ENCODE data around the gene ZFPM1. TPM values are rescaled to one million over a fixed set of nuclear protein-coding genes. Genes with fewer than 3 reads are reported as not detected.

Gene ZFPM1
- total and polyA plus RNA-seq, 4 donors: 0.19 to 12.8 (median 5.3) TPM

DNA sequence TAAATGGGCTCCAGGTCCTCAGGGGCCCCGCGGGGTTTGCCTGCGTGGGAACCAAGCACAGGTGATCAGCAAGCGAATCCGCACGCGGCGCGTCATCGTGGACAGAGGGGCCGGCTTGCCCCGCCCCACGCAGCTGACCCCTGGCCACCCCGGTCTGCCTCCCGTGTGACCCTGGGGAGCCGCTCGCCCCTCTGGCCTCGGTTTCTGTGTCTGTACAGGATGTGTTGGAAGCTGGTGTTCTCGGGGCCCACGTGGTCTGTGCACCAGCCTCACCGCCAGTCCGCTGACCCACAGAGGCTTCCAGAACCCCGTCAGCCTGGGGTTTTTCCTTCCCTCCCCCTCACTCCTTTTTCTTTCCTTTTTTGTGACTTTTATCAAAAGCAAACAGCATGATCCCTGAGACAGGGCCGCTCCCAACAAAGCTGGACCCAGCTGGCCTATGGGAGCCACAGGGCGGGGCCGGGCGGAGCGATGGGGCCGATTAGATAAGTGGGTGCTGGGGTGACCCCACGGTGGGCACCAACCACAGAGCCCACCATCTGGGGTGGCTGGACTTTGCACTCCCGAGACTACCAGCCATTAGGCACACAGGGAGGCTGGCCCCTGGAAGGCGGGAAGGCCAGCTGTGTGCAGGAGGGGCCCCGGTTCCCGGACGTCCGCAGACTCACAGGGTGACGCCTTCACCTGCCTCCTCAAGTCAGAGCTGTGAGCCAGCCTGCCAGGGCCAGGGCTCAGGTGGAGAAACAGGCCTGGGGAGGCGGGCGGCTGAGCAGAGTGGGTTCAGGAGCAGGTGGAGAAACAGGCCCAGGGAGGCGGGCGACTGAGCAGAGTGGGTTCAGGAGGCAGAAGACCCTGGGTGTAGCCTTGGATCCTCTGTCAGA, 56.0 kb downstream of the ZFPM1 start:
- H3K4me3 ChIP-seq (ENCODE audit: low read depth in 1 of 3, low read length in 3 of 3): no peak overlapping the region
- H3K36me3 ChIP-seq (ENCODE audit: control insufficient read depth in 4 of 4, insufficient read depth in 3 of 4, low read depth in 1 of 4, low read length in 3 of 4): peaks cover 0 to 6% (median under 1%) of the 10 kb centered on the region in 4 donors
- no peak overlapping the region for H3K27ac ChIP-seq (ENCODE audit: low read depth in 1 of 2, low read length in 2 of 2)
- no peak for DNase-seq (ENCODE audit: low spot score)
- 81% methylated on average over 41 of the region's 41 CpGs for WGBS
- no peak overlapping the region for H3K9ac ChIP-seq (ENCODE audit: low read depth in 1 of 2, low read length in 2 of 2)
- H3K4me1 ChIP-seq (ENCODE audit: control insufficient read depth in 4 of 4, insufficient read depth in 4 of 4, low read length in 3 of 4): peaks cover 5 to 15% (median 13%) of the 10 kb centered on the region in 4 donors
- TF ChIP-seq FOXA2 (IDR thresholded peaks at IDR 0.05) (no peak), NR2F2 (IDR thresholded peaks at IDR 0.05) (peak; percentile 19), RXRA (IDR thresholded peaks at IDR 0.05) (peak; percentile 56 to 64)
- no peaks in the 10 kb centered on the region for H3K9me3 ChIP-seq (ENCODE audit: control insufficient read depth in 4 of 4, low read length in 3 of 4)
- H3K27me3 ChIP-seq (ENCODE audit: control insufficient read depth in 4 of 4, insufficient read depth in 4 of 4, low read length in 3 of 4): no peaks in the 10 kb centered on the region

DNA sequence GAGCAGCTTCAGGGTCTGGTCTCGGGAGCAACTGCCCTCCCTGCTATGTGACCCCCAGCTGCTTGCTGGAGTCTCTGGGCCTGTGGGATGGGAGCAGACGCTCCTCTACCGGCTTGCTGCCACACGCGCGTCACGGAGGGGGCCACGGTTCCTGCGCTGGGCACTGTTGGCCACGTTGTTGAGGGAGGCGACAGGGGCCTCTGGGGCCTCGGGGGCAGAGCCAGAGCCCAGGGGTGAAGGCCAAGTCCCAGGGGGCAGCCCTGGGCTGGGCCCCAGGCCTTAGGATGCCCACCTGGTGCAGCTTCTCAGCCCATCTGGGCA, 56.6 kb downstream of the ZFPM1 start:
- peaks cover under 1 to 9% (median 7%) of the 10 kb centered on the region in 4 donors for H3K4me1 ChIP-seq (ENCODE audit: control insufficient read depth in 4 of 4, insufficient read depth in 4 of 4, low read length in 3 of 4)
- no peak overlapping the region for H3K27ac ChIP-seq (ENCODE audit: low read depth in 1 of 2, low read length in 2 of 2)
- WGBS: 89% methylated on average over 12 of the region's 12 CpGs
- no peak overlapping the region for H3K9ac ChIP-seq (ENCODE audit: low read depth in 1 of 2, low read length in 2 of 2)
- no peaks in the 10 kb centered on the region for H3K27me3 ChIP-seq (ENCODE audit: control insufficient read depth in 4 of 4, insufficient read depth in 4 of 4, low read length in 3 of 4)
- DNase-seq (ENCODE audit: low spot score): no peak
- H3K4me3 ChIP-seq (ENCODE audit: low read depth in 1 of 3, low read length in 3 of 3): no peak overlapping the region
- no peaks in the 10 kb centered on the region for H3K9me3 ChIP-seq (ENCODE audit: control insufficient read depth in 4 of 4, low read length in 3 of 4)
- peaks cover 0 to 6% (median under 1%) of the 10 kb centered on the region in 4 donors for H3K36me3 ChIP-seq (ENCODE audit: control insufficient read depth in 4 of 4, insufficient read depth in 3 of 4, low read depth in 1 of 4, low read length in 3 of 4)
- TF ChIP-seq, protein P1, sequence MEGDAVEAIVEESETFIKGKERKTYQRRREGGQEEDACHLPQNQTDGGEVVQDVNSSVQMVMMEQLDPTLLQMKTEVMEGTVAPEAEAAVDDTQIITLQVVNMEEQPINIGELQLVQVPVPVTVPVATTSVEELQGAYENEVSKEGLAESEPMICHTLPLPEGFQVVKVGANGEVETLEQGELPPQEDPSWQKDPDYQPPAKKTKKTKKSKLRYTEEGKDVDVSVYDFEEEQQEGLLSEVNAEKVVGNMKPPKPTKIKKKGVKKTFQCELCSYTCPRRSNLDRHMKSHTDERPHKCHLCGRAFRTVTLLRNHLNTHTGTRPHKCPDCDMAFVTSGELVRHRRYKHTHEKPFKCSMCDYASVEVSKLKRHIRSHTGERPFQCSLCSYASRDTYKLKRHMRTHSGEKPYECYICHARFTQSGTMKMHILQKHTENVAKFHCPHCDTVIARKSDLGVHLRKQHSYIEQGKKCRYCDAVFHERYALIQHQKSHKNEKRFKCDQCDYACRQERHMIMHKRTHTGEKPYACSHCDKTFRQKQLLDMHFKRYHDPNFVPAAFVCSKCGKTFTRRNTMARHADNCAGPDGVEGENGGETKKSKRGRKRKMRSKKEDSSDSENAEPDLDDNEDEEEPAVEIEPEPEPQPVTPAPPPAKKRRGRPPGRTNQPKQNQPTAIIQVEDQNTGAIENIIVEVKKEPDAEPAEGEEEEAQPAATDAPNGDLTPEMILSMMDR (IDR thresholded peaks at IDR 0.05; ENCODE audit: low read depth, low read length, missing input control): no peak
- TF ChIP-seq SP1 (IDR thresholded peaks at IDR 0.05) (no peak), NR2F2 (IDR thresholded peaks at IDR 0.05) (no peak), HNF4A (conservative IDR thresholded peaks at IDR 0.05) (no peak), EGR1 (IDR thresholded peaks at IDR 0.05; ENCODE audit: low read depth in 2 of 2) (no peak), HNF4G (IDR thresholded peaks at IDR 0.05) (no peak), JUND (IDR thresholded peaks at IDR 0.05) (no peak), FOXA1 (IDR thresholded peaks at IDR 0.05) (no peak), RXRA (IDR thresholded peaks at IDR 0.05) (no peak), GABPA (IDR thresholded peaks at IDR 0.05 in 1 of 2, conservative IDR thresholded peaks at IDR 0.05 in 1 of 2) (no peak), FOXA2 (IDR thresholded peaks at IDR 0.05) (no peak)
- TF ChIP-seq, protein P2, sequence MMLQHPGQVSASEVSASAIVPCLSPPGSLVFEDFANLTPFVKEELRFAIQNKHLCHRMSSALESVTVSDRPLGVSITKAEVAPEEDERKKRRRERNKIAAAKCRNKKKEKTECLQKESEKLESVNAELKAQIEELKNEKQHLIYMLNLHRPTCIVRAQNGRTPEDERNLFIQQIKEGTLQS (IDR thresholded peaks at IDR 0.05): no peak
- TF ChIP-seq, protein P3, sequence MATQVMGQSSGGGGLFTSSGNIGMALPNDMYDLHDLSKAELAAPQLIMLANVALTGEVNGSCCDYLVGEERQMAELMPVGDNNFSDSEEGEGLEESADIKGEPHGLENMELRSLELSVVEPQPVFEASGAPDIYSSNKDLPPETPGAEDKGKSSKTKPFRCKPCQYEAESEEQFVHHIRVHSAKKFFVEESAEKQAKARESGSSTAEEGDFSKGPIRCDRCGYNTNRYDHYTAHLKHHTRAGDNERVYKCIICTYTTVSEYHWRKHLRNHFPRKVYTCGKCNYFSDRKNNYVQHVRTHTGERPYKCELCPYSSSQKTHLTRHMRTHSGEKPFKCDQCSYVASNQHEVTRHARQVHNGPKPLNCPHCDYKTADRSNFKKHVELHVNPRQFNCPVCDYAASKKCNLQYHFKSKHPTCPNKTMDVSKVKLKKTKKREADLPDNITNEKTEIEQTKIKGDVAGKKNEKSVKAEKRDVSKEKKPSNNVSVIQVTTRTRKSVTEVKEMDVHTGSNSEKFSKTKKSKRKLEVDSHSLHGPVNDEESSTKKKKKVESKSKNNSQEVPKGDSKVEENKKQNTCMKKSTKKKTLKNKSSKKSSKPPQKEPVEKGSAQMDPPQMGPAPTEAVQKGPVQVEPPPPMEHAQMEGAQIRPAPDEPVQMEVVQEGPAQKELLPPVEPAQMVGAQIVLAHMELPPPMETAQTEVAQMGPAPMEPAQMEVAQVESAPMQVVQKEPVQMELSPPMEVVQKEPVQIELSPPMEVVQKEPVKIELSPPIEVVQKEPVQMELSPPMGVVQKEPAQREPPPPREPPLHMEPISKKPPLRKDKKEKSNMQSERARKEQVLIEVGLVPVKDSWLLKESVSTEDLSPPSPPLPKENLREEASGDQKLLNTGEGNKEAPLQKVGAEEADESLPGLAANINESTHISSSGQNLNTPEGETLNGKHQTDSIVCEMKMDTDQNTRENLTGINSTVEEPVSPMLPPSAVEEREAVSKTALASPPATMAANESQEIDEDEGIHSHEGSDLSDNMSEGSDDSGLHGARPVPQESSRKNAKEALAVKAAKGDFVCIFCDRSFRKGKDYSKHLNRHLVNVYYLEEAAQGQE (IDR thresholded peaks at IDR 0.05): no peak
- TF ChIP-seq, protein P4, sequence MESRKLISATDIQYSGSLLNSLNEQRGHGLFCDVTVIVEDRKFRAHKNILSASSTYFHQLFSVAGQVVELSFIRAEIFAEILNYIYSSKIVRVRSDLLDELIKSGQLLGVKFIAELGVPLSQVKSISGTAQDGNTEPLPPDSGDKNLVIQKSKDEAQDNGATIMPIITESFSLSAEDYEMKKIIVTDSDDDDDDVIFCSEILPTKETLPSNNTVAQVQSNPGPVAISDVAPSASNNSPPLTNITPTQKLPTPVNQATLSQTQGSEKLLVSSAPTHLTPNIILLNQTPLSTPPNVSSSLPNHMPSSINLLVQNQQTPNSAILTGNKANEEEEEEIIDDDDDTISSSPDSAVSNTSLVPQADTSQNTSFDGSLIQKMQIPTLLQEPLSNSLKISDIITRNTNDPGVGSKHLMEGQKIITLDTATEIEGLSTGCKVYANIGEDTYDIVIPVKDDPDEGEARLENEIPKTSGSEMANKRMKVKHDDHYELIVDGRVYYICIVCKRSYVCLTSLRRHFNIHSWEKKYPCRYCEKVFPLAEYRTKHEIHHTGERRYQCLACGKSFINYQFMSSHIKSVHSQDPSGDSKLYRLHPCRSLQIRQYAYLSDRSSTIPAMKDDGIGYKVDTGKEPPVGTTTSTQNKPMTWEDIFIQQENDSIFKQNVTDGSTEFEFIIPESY (IDR thresholded peaks at IDR 0.05): no peak
- TF ChIP-seq, protein P5, sequence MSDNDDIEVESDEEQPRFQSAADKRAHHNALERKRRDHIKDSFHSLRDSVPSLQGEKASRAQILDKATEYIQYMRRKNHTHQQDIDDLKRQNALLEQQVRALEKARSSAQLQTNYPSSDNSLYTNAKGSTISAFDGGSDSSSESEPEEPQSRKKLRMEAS (IDR thresholded peaks at IDR 0.05): no peak

All from liver (tissue), 9 donors.